ENCODE results near the gene SLC9A5. TPM values are rescaled to one million over a fixed set of nuclear protein-coding genes. Genes with fewer than 3 reads are reported as not detected.
A peak's percentile ranks its signal among the peaks of the same experiment; 100 is the strongest.

Gene SLC9A5
- total RNA-seq, 1 experiment from 2014 or later = 1.1 TPM

- CTCF ChIA-PET = no interaction called here
- H3K79me2 ChIP-seq (ENCODE audit: low read length) = peaks cover 6% of the 10 kb centered on the region; the same call in 1 of the 2 replicates
- peak; percentile 72 for ATAC-seq
- H3K9me3 ChIP-seq (ENCODE audit: low read length) = no peaks in the 10 kb centered on the region
- POLR2A ChIA-PET (ENCODE audit: unreplicated experiment) = no interaction called here
- peak within 1 kb of the TSS; percentile 99 for H3K27ac ChIP-seq (ENCODE audit: low read length)
- peak within 1 kb of the TSS; percentile 71 for H3K4me3 ChIP-seq (ENCODE audit: low read length)
- DNase-seq = peak; percentile 74
- no peak for TF ChIP-seq EZH2 (IDR thresholded peaks at IDR 0.05; ENCODE audit: low read length, unreplicated experiment)
- peak; percentile 54 for TF ChIP-seq CTCF (conservative IDR thresholded peaks at IDR 0.05; ENCODE audit: low read depth, low read length)
- H3K4me2 ChIP-seq (ENCODE audit: low read length) = peak within 1 kb of the TSS; percentile 92
- H3K9ac ChIP-seq (ENCODE audit: low read length) = peak within 1 kb of the TSS; percentile 86
- H3F3A ChIP-seq (ENCODE audit: low read length, unreplicated experiment) = no peaks in the 10 kb centered on the region
- no TSS peak for BruUV-seq (replicated peaks)
- H4K20me1 ChIP-seq (ENCODE audit: low read length) = no peaks in the 10 kb centered on the region
- no peaks in the 10 kb centered on the region for H3K27me3 ChIP-seq (ENCODE audit: low read length)
- peaks cover 23% of the 10 kb centered on the region for H3K4me1 ChIP-seq (ENCODE audit: insufficient read depth, low read length)
- no peaks in the 10 kb centered on the region for H3K9me2 ChIP-seq (replicated peaks; ENCODE audit: low read length)
- intact Hi-C loops (cut with micrococcal nuclease) = loop anchor here (5.0 kb wide), 1 partner anchor 68 kb away; no protein-coding TSS in a partner anchor
- H3K36me3 ChIP-seq (ENCODE audit: low read depth, low read length) = 0 out of 2 replicates have a peak, but pooled peaks cover 4% of the 10 kb centered on the region
- H2AFZ ChIP-seq (ENCODE audit: low read length) = peak within 1 kb of the TSS; percentile 65
Measured at GRCh38 chr16:67279296-67280089, 30.7 kb downstream of the SLC9A5 start, which contains the start of gene PLEKHG4. Gene PLEKHG4, plus strand, starts transcription at chr16:67279532. Its CDS starts 513 bp downstream, at chr16:67280045.

- peaks cover 6% of the 10 kb centered on the region; the same call in 1 of the 2 replicates for H3K79me2 ChIP-seq (ENCODE audit: low read length)
- TSS peak; percentile 38 for BruUV-seq (replicated peaks)
- peaks cover 23% of the 10 kb centered on the region for H3K4me1 ChIP-seq (ENCODE audit: insufficient read depth, low read length)
- H4K20me1 ChIP-seq (ENCODE audit: low read length) = no peaks in the 10 kb centered on the region
- no peaks in the 10 kb centered on the region for H3K9me3 ChIP-seq (ENCODE audit: low read length)
- no peak overlapping the region for H3K4me3 ChIP-seq (ENCODE audit: low read length)
- H3F3A ChIP-seq (ENCODE audit: low read length, unreplicated experiment) = no peaks in the 10 kb centered on the region
- no peak overlapping the region for H3K9ac ChIP-seq (ENCODE audit: low read length)
- no peak overlapping the region for H2AFZ ChIP-seq (ENCODE audit: low read length)
- no peak overlapping the region for H3K27ac ChIP-seq (ENCODE audit: low read length)
- no peaks in the 10 kb centered on the region for H3K9me2 ChIP-seq (replicated peaks; ENCODE audit: low read length)
- DNase-seq = no peak
- no peak for ATAC-seq
- H3K4me2 ChIP-seq (ENCODE audit: low read length) = no peak overlapping the region
- no peaks in the 10 kb centered on the region for H3K27me3 ChIP-seq (ENCODE audit: low read length)
- CTCF ChIA-PET = no interaction called here
- TF ChIP-seq EZH2phosphoT487 (IDR thresholded peaks at IDR 0.05; ENCODE audit: borderline replicate concordance, low read length) (no peak), CTCF (conservative IDR thresholded peaks at IDR 0.05; ENCODE audit: low read depth, low read length) (no peak), EZH2 (IDR thresholded peaks at IDR 0.05; ENCODE audit: low read length, unreplicated experiment) (no peak)
- intact Hi-C loops (cut with micrococcal nuclease) = no loop called here
- POLR2A ChIA-PET (ENCODE audit: unreplicated experiment) = no interaction called here
- H3K36me3 ChIP-seq (ENCODE audit: low read depth, low read length) = 0 out of 2 replicates have a peak, but pooled peaks cover 4% of the 10 kb centered on the region
Measured at GRCh38 chr16:67280090-67281015, 31.6 kb downstream of the SLC9A5 start.

Data from PC-3 (cell line).